GM12878 (cell line): ENCODE measurements around the gene RDM1. TPM values are rescaled to one million over a fixed set of nuclear protein-coding genes. Genes with fewer than 3 reads are reported as not detected.

Experiments
- ATAC-seq: fragments of 200-7000 bp; cut with Tn5 transposase; 3 replicates; pipeline ENCODE4 v1.9.1; 2020; ENCODE audit warnings: mild to moderate bottlenecking, moderate library complexity
- BruUV-seq: library from RNA; stranded (reverse); fragments of 400-500 nt; replicated peaks from 2 replicates; lab custom pipeline; 2021; lab: Mats Ljungman, UMichigan
- CTCF ChIA-PET: fragments of 300-600 bp; sonication (Branson Sonifier 250); formaldehyde crosslinking; extraction: SDS; loops from one replicate; lab custom pipeline; 2021; ENCODE audit warnings: inconsistent platforms; lab: Yijun Ruan, JAX
- POLR2A ChIA-PET: fragments of 350-600 bp; formaldehyde crosslinking; extraction: SDS; loops from one replicate; lab custom pipeline; 2021; ENCODE audit warnings: inconsistent platforms; lab: Charles Lee
- RAD21 ChIA-PET: fragments of 300-600 bp; sonication (Branson Sonifier 250); formaldehyde crosslinking; loops from one replicate; lab custom pipeline; 2023; ENCODE audit warnings: antibody characterized with exemption; ENCODE audit not compliant: unreplicated experiment; lab: Charles Lee
- SMC1A ChIA-PET: fragments of 300-600 bp; sonication (Branson Sonifier 250); formaldehyde crosslinking; loops from one replicate; lab custom pipeline; 2023; ENCODE audit not compliant: unreplicated experiment, uncharacterized antibody; lab: Charles Lee
- DNase-seq: peaks from one replicate; pipeline ENCODE4 v3.0.0-alpha.2; 2011; ENCODE audit warnings: low read depth, low spot score
- FAIRE-seq: peaks from 3 replicates; lab custom pipeline; 2011; peaks lifted over from hg19 to GRCh38; lab: Jason Lieb, UNC
- H2AFZ ChIP-seq: 2 replicates; pipeline ENCODE4 v1.6.0; 2011; ENCODE audit warnings: low read depth, low read length, control low read depth; ENCODE audit not compliant: control insufficient read depth
- H3K27ac ChIP-seq: 2 replicates; pipeline ENCODE4 v1.5.1; 2011; ENCODE audit warnings: control low read depth; ENCODE audit not compliant: control insufficient read depth, insufficient read depth
- H3K27me3 ChIP-seq, 2 experiments: replicated peaks in 1 of 2; 2 replicates each; pipeline versions ENCODE4 v1.6.0 to v1.6.1; 2011; ENCODE audit warnings: low read length in 1 of 2; ENCODE audit not compliant: control insufficient read depth in 2 of 2, insufficient read depth in 2 of 2
- H3K36me3 ChIP-seq, 2 experiments: 2 replicates each; pipeline ENCODE4 v1.5.1; 2011; ENCODE audit warnings: low read length in 1 of 2; ENCODE audit not compliant: control insufficient read depth in 2 of 2, insufficient read depth in 2 of 2
- H3K4me1 ChIP-seq: 2 replicates; pipeline ENCODE4 v1.6.1; 2011; ENCODE audit warnings: mild to moderate bottlenecking, low read length, moderate library complexity, mixed read lengths; ENCODE audit not compliant: control insufficient read depth, insufficient read depth
- H3K4me2 ChIP-seq: 2 replicates; pipeline ENCODE4 v1.6.0; 2011; ENCODE audit warnings: control low read depth; ENCODE audit not compliant: control insufficient read depth, insufficient read depth
- H3K4me3 ChIP-seq: fragments of 200-600 bp; sonication (generic); 2 replicates; pipeline ENCODE4 v1.5.1; 2016
- H3K79me2 ChIP-seq: 2 replicates; pipeline ENCODE4 v1.6.0; 2011; ENCODE audit warnings: low read length; ENCODE audit not compliant: control insufficient read depth, insufficient read depth
- H3K9ac ChIP-seq: 2 replicates; pipeline ENCODE4 v1.8.0; 2011; ENCODE audit warnings: low read length, control low read depth, mixed read lengths; ENCODE audit not compliant: control insufficient read depth, insufficient read depth
- H3K9me3 ChIP-seq: replicated peaks from 3 replicates; pipeline ENCODE4 v1.5.1; 2011; ENCODE audit warnings: mild to moderate bottlenecking, low read length; ENCODE audit not compliant: control insufficient read depth, insufficient read depth
- H4K20me1 ChIP-seq: 2 replicates; pipeline ENCODE4 v1.6.0; 2011; ENCODE audit not compliant: control insufficient read depth, insufficient read depth
- HDGF ChIP-seq: fragments of 450-650 bp; IDR thresholded peaks from 2 replicates; pipeline ENCODE4 v1.6.1; 2016; ENCODE audit warnings: antibody characterized with exemption
- whole genome bisulfite sequencing: methylation state at CpG from one replicate; pipeline ENCODE4 v1.1.6; 2016; ENCODE audit warnings: low lambda C conversion rate; ENCODE audit not compliant: insufficient replicate concordance, insufficient coverage; ENCODE audit errors: missing lambda C conversion rate; 5-methylcytosine and 5-hydroxymethylcytosine counted together
- in situ Hi-C: fragments of 300-500 bp; cut with MboI; formaldehyde crosslinking; loops from 9 replicates; pipeline ENCODE4 v1.14.3; 2018; ENCODE audit warnings: mixed read lengths
- intact Hi-C: fragments of 100-400 bp; cut with micrococcal nuclease; formaldehyde crosslinking; loops from one replicate; pipeline ENCODE4 v1.14.2; 2022; ENCODE audit not compliant: unreplicated experiment
- polyA plus RNA-seq, 11 experiments: library from polyadenylated mRNA; depleted of rRNA in 4 of 11; unstranded in 6 of 11; stranded (reverse) in 5 of 11; fragments of >200 nt; fragmentation: Nextera tagmentation in 4 of 11; fragmentation: Illumina TruSeq in 1 of 11; extraction: Ambion mirVana in 4 of 11; extraction: Trizol in 1 of 11; gene quantifications; 1 replicate in 1 of 11; 2 replicates in 10 of 11; pipeline versions ENCODE4 v1.2.1 to v1.2.3, GENCODE V29; 2011 to 2016; ENCODE audit warnings: inconsistent platforms in 2 of 11, missing spikeins in 2 of 11, low read depth in 1 of 11
- total RNA-seq, 4 experiments: library from RNA; depleted of rRNA in 3 of 4; stranded (reverse); fragments of >200 nt in 3 of 4; fragmentation: Illumina TruSeq in 1 of 4; extraction: Trizol in 1 of 4; gene quantifications; 2 replicates each; pipeline versions ENCODE4 v1.2.1 to v1.2.3, GENCODE V29; 2013 to 2021
- TF ChIP-seq, protein P1 (sequence below): fragments of 450-650 bp; IDR thresholded peaks from 2 replicates; pipeline ENCODE4 v1.6.1; 2016; ENCODE audit warnings: mild to moderate bottlenecking

RDM1 gene
- total and polyA plus RNA-seq, 10 of the 15 experiments (the other 5 are each of a cell fraction or from before 2014, with no cell fraction given), result 5.7 to 18.4 (median 10.7) TPM

DNA sequence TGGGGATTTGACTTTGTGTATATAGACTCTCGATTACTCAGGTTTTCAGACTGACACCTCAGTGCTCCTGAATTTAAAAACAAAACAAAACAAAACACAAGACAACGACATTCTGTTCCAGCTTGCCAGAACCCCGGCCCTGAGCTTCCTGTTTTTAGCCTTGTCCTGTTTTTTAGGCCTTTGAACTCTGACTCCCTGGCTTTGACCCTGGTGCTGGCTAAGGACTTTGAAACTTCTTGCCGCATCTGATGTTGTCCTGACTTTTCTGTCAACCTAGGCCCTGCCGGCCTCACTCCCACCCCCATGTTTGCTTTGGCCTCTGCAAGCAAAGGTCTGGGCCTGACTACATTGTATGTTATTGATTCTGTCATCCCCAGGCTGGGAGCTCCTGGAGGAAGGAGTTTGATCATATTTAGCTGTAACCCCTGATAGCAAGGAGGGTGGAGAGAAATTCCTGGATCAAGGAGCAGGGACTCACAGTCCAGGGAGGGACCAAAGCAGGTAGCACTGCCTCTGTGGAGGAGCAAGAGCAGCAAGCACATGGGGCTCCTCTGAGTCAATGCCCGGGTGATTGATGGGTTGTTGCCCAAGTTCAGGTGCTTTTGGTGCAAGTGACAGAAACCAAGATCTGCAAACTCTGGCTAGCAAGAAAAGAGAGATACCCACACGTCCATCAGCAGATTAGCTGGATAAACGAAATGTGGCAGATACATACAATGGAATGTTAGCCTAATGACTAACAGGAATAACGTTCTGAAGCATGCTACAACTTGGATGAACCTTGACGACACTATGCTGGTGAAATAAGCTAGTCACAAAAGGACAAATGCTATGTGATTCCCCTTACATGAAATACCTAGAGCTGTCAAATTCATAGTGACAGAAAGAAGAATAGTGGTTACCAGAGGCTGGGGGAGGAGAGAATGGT is 43.0 kb upstream of the RDM1 start:
- SMC1A ChIA-PET, result interaction anchor here (0.7 to 17.2 kb wide), 10 partner anchors 8 to 511 kb away, joined by 3 to 485 read pairs (median 5); no protein-coding TSS in a partner anchor
- no peaks in the 10 kb centered on the region for H3K27me3 ChIP-seq
- no peak overlapping the region for H2AFZ ChIP-seq
- no peak overlapping the region for H3K4me2 ChIP-seq
- ATAC-seq (no peak), FAIRE-seq (no peak)
- in situ Hi-C loops, result loop anchor here (5.0 kb wide), 3 partner anchors 99 to 514 kb away; partner anchors contain the start of gene ZNHIT3
- no peak overlapping the region for H3K9ac ChIP-seq
- no peaks in the 10 kb centered on the region for H4K20me1 ChIP-seq
- H3K4me1 ChIP-seq, result peaks cover 6% of the 10 kb centered on the region; the same call in 1 of the 2 replicates
- no peak overlapping the region for H3K4me3 ChIP-seq
- POLR2A ChIA-PET, result interaction anchor here (1.0 to 1.7 kb wide), 4 partner anchors 12 to 116 kb away, joined by 3 to 5 read pairs (median 4); partner anchors contain the start of gene CCL3
- RAD21 ChIA-PET, result interaction anchor here (1.0 to 17.2 kb wide), 9 partner anchors 9 to 512 kb away, joined by 3 to 342 read pairs (median 3); partner anchors contain the start of gene CCL3
- H3K9me3 ChIP-seq, result no peaks in the 10 kb centered on the region
- 46% methylated on average over 10 of the region's 10 CpGs for WGBS
- no TSS peak for BruUV-seq
- CTCF ChIA-PET, result interaction anchor here (0.8 to 19.0 kb wide), 10 partner anchors 8 to 512 kb away, joined by 3 to 622 read pairs (median 4); partner anchors contain the start of gene CCL16
- H3K36me3 ChIP-seq, result no peaks in the 10 kb centered on the region
- no peak for TF ChIP-seq HDGF
- TF ChIP-seq, protein P1, sequence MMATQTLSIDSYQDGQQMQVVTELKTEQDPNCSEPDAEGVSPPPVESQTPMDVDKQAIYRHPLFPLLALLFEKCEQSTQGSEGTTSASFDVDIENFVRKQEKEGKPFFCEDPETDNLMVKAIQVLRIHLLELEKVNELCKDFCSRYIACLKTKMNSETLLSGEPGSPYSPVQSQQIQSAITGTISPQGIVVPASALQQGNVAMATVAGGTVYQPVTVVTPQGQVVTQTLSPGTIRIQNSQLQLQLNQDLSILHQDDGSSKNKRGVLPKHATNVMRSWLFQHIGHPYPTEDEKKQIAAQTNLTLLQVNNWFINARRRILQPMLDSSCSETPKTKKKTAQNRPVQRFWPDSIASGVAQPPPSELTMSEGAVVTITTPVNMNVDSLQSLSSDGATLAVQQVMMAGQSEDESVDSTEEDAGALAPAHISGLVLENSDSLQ, result peak; percentile 59
- TF ChIP-seq, all 136 proteins: peak for 1
- H3K79me2 ChIP-seq, result no peaks in the 10 kb centered on the region
- no peak for DNase-seq
- H3K27ac ChIP-seq, result no peak overlapping the region
- intact Hi-C loops, result no loop called here
